GM12878 (cell line): ENCODE data around the gene MSI2.

ENCODE experiments used
- CHD1 ChIP-seq: IDR thresholded peaks from 2 replicates; pipeline ENCODE4 v1.6.1; 2012; ENCODE audit warnings: low read depth, low read length, improper control_type of control experiment
- CTCF ChIP-seq, 3 experiments: IDR thresholded peaks in 2 of 3; conservative IDR thresholded peaks in 1 of 3; 2 replicates each; pipeline ENCODE4 v1.5.1; 2011; ENCODE audit warnings: low read depth in 3 of 3, low read length in 3 of 3, mild to moderate bottlenecking in 3 of 3, control low read depth in 2 of 3, moderate library complexity in 2 of 3, inconsistent platforms in 1 of 3, mixed read lengths in 1 of 3; ENCODE audit not compliant: control insufficient read depth in 2 of 3, insufficient read depth in 1 of 3; ENCODE audit errors: extremely low read depth in 1 of 3
- HDAC2 ChIP-seq: fragments of 200-600 bp; sonication (generic); IDR thresholded peaks from 2 replicates; pipeline ENCODE4 v1.6.1; 2017
- MXI1 ChIP-seq: fragments of 150-350 bp; IDR thresholded peaks from 2 replicates; pipeline ENCODE4 v1.6.1; 2011; ENCODE audit warnings: low read depth, mild to moderate bottlenecking, inconsistent platforms, low read length, improper control_type of control experiment
- NRF1 ChIP-seq: conservative IDR thresholded peaks from 2 replicates; pipeline ENCODE4 v1.6.1; 2011; ENCODE audit warnings: mild to moderate bottlenecking, low read depth, low read length, improper control_type of control experiment
- POLR2A ChIP-seq: IDR thresholded peaks from 2 replicates; pipeline ENCODE4 v1.6.1; 2011; ENCODE audit warnings: low read depth, mild to moderate bottlenecking, low read length
- RCOR1 ChIP-seq: conservative IDR thresholded peaks from 2 replicates; pipeline ENCODE4 v1.6.1; 2012; ENCODE audit warnings: low read depth, low read length, improper control_type of control experiment
- TARDBP ChIP-seq: IDR thresholded peaks from 2 replicates; pipeline ENCODE4 v1.6.1; 2016; ENCODE audit warnings: borderline replicate concordance
- ZBTB40 ChIP-seq: fragments of 450-650 bp; IDR thresholded peaks from 2 replicates; pipeline ENCODE4 v1.6.1; 2016; ENCODE audit warnings: mild to moderate bottlenecking, moderate library complexity, borderline replicate concordance
- TF ChIP-seq, protein P1 (sequence below): IDR thresholded peaks from 2 replicates; pipeline ENCODE4 v1.6.1; 2012; ENCODE audit warnings: mild to moderate bottlenecking, low read depth, low read length

GRCh38 chr17:57282296-57282695, 26.0 kb downstream of the MSI2 start:
- TF ChIP-seq HDAC2 (no peak), POLR2A (no peak), CTCF (IDR thresholded peaks at IDR 0.05 in 2 of 3, conservative IDR thresholded peaks at IDR 0.05 in 1 of 3; ENCODE audit: control insufficient read depth in 2 of 3, extremely low read depth in 1 of 3, insufficient read depth in 1 of 3, low read depth in 3 of 3, low read length in 3 of 3) (no peak), TARDBP (no peak), ZBTB40 (no peak), RCOR1 (no peak), NRF1 (no peak), CHD1 (no peak), MXI1 (no peak)
- TF ChIP-seq, protein P1, sequence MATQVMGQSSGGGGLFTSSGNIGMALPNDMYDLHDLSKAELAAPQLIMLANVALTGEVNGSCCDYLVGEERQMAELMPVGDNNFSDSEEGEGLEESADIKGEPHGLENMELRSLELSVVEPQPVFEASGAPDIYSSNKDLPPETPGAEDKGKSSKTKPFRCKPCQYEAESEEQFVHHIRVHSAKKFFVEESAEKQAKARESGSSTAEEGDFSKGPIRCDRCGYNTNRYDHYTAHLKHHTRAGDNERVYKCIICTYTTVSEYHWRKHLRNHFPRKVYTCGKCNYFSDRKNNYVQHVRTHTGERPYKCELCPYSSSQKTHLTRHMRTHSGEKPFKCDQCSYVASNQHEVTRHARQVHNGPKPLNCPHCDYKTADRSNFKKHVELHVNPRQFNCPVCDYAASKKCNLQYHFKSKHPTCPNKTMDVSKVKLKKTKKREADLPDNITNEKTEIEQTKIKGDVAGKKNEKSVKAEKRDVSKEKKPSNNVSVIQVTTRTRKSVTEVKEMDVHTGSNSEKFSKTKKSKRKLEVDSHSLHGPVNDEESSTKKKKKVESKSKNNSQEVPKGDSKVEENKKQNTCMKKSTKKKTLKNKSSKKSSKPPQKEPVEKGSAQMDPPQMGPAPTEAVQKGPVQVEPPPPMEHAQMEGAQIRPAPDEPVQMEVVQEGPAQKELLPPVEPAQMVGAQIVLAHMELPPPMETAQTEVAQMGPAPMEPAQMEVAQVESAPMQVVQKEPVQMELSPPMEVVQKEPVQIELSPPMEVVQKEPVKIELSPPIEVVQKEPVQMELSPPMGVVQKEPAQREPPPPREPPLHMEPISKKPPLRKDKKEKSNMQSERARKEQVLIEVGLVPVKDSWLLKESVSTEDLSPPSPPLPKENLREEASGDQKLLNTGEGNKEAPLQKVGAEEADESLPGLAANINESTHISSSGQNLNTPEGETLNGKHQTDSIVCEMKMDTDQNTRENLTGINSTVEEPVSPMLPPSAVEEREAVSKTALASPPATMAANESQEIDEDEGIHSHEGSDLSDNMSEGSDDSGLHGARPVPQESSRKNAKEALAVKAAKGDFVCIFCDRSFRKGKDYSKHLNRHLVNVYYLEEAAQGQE = no peak
